NCI-H1417 (cell line): ENCODE measurements around the gene PDE3A.

Experiments used
- DNase-seq, 3 experiments: peaks; one replicate each; lab custom pipeline; 2025; lab: John Stamatoyannopoulos, UW

Gene PDE3A

GRCh38 chr12:20423557-20423956 lies 55.2 kb downstream of the PDE3A start:
- DNase-seq: peak in 2 of 3 experiments; percentile 16 to 64

- DNase-seq: peak in 1 of 3 experiments; percentile 41
Measured at GRCh38 chr12:20424841-20425240, 56.5 kb downstream of the PDE3A start.

DNA sequence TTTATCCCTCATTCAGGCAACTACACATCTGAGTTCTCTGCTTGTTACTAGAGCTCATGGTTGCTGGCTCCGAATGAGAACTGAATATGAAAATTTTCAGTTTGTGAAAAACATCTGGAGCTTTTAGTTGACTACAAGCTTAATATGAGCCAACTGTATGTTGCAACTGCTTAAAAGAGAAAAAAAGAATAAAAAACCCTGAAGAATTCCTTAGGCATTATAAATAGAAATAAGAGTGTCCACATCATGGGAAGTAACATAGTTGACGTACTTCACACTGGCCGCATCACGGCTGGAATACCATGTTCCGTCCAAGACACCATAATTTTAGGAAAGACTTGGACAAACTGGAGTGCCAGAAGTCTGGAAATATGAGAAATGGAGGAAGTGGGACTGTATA lies 57.9 kb downstream of the PDE3A start:
- DNase-seq: no peak

DNA sequence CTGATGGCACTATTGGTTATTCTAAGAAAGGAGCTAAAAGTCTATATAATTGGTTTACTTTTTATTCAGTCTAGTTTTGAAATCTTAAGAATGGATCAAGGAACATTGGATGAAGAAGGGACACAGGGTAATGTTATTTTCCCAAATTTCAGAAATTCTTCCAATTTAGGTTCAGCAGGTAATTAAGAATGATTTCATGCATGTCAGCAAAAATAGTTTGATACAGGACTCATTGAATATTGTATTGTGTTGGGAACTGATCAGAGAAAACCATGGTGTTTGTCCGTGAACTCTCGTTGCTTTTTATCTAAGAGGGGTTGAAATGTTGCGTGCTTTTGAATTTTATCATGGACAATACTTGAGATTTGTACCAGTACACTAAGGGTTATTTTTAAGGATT lies 58.6 kb downstream of the PDE3A start:
- DNase-seq: no peak

DNA sequence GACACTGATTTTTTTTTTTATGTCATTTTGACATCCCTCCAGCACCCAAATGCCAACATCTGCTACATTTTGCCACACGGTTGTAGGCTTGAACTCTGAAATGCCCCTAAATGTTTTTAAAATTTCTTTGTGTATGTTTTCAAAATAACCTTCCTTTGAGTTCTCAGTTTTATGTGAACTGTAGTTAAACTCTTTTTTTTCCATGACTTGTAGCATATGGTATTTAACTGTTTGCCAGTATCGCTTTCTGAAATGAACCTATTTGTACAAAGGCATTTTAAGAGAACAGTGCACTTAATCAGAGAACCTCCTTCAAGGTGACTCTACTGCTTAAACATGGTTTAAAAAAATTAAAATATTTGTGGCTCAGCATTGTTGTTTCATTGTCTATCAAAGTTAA lies 61.5 kb downstream of the PDE3A start:
- DNase-seq: no peak

DNA sequence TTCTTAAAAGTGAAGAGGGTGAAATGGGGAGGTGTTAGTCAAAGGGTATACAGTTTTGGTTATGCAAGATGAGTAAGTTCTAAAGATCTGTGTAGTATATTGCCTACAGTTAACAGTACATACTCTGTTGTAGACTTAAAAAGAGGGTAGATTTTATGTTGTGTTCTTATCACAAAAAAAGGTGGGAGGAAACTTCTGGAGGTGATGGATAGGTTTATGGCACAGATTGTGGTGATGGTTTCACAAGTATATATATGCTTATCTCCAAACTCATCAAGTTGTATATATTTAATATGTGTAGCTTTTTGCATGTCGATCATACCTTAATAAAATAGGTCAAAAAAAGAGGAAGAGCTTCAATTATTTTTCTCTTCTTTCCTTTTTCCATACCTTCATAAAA lies 64.0 kb downstream of the PDE3A start:
- DNase-seq: no peak

- no peak for DNase-seq
Measured at GRCh38 chr12:20434996-20435395, 66.7 kb downstream of the PDE3A start.

DNA sequence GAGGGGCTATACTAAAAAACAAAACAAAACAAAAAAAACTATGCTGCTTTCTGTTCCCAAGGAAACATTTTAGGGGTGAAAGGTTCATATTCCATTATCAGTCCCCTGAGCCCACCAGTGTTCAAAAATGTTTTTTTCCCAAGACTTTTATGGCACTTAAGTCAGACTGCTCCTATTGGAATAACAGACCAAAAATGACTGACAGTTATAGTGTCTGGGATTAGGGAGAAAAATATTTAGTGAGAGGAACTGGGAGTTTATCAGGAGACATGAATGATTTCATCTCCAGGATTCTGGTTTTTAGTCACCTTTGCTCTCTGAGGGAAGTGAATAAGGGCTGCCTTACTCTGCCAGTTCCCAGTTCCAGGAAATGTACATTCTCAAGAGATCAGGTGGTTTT lies 68.0 kb downstream of the PDE3A start:
- no peak for DNase-seq

DNA sequence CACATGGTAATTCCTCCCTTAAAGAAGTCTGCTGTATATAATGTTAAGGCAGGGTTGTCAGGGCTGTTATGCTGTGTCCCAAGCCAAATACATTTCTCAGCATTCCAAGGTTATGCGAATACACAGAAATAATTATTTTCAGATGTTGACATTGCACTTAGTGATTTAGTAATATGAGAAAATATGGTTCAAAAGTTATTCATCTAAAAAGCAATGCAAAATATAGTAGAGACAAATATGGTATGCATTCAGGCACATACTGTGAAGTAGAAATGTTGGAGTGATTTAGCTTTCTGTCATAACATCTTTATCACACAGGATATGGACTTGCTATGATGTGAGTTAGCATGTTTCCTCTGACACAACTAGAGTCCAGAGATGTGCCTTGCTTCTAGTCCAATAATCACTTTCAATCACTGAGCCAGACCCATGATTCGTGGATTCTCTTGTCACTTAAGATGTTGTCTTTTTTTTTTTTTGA lies 70.0 kb downstream of the PDE3A start:
- DNase-seq: no peak

- DNase-seq: no peak
Measured at GRCh38 chr12:20439626-20440025, 71.3 kb downstream of the PDE3A start.

- DNase-seq: no peak
Measured at GRCh38 chr12:20440408-20440807, 72.1 kb downstream of the PDE3A start.

- DNase-seq: no peak
Measured at GRCh38 chr12:20442322-20442721, 74.0 kb downstream of the PDE3A start.

GRCh38 chr12:20443255-20443654 lies 74.9 kb downstream of the PDE3A start:
- DNase-seq: no peak

DNA sequence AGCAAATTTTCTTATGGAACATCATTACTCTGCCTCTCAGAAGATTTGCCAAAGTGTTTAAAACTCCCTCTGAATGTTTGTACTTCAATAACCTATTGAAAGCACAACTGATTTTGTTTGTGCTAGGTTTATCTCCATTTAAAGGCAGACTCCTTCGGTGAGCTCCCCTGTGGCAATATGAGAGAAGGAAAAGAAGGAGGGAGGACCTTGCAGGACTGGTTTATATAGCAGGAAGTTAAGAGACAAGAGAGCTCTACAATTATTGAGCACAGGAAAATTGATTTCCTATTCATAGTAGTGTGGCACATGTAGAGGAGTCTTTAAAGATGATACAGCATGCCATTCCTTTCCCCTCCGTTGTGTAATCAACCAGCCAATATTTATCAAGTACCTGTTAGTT lies 75.5 kb downstream of the PDE3A start:
- peak in 1 of 3 experiments; percentile 29 for DNase-seq

DNA sequence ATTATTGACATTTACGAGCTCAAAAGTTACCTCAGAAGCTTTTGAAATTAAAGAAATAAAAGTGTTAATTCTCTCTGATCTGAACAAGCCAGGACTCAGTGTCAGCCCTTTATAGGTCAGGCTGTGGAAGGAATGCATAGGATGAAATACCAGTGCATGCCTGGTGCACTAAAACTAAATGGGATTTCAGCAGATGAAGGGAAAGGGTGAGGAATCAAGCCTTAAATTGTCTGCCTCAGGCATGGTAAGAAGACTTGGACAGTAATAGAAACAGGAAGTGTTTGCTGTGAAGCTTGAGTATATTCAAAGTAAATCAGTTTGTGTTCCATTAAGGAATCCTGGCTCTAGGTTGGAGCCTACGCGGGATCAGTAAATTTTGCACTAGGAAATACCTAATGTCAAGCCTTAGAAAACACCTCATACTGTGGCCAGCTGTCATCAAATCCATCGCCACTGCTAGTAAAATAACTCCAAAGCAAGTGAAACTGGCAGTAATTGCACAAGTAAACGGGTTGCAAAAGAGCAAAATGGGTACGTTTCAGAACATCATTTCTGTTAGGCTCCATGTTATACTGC lies 76.3 kb downstream of the PDE3A start:
- no peak for DNase-seq

DNA sequence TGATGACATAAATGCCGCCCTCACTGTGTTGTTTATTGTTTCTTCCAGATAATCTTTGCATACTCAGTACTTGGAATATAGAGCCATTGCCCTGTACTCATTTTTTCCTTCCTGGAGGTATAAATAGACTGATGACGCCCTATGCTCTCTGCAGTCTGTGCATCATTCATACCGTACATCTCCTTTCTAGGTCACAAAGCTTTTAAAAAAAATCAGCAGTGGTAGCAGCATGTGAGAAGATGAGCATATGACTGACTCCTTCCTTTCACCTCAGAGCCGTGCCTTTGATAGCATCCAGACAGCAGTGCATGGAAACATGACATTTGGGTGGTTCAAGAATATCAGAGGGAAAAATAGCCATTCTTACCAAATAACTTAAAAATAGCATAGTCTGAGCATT lies 77.3 kb downstream of the PDE3A start:
- DNase-seq: no peak

DNA sequence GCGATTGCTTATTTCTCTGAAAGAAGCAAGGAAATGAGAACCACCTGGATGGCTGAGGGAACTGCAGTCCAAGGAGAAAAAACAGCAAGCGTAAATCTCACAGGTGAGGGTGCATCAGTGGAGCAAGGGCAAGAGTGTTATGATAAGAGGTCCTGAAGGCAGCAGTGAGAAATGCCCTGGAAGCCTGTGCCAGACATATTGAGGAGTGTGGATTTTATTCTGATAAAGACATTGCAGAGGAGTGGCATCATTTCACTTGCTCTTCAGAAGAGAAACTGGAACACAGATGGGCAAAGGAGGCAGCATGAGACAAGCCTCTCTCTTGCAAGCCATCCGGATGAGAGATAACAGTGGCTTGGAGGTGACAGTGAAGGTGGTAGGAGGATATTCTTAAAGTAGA lies 78.5 kb downstream of the PDE3A start:
- no peak for DNase-seq

- DNase-seq: no peak
Measured at GRCh38 chr12:20448781-20449180, 80.4 kb downstream of the PDE3A start.

- no peak for DNase-seq
Measured at GRCh38 chr12:20450591-20451180, 82.3 kb downstream of the PDE3A start.

GRCh38 chr12:20451761-20452160 lies 83.4 kb downstream of the PDE3A start:
- no peak for DNase-seq

GRCh38 chr12:20452496-20453010 lies 84.2 kb downstream of the PDE3A start:
- DNase-seq: no peak

DNA sequence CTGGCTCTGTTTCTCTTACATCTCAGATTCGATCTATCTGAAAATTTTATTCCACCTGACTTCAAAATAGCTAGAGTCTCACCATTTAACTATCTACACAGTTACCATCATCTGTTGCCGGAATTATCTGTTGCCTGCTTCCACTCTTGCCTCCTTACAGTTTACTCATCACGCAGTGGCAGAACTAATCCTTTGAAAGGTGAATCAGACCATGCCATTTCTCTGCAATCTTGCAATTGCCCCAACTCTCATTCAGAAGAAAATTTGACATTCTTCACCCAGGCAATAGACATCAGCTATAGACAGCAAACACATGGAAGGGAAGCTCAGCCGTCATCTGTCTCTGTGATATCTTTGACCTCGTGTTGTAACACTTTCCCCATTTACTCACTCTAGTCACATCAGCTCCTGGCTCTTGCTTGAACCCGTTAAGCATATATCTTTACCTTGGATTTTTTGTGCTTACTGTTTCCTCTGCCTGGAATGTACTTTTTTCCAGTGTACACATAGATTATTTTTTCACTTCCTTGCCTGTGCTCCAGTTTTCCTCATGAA lies 85.5 kb downstream of the PDE3A start:
- no peak for DNase-seq

DNA sequence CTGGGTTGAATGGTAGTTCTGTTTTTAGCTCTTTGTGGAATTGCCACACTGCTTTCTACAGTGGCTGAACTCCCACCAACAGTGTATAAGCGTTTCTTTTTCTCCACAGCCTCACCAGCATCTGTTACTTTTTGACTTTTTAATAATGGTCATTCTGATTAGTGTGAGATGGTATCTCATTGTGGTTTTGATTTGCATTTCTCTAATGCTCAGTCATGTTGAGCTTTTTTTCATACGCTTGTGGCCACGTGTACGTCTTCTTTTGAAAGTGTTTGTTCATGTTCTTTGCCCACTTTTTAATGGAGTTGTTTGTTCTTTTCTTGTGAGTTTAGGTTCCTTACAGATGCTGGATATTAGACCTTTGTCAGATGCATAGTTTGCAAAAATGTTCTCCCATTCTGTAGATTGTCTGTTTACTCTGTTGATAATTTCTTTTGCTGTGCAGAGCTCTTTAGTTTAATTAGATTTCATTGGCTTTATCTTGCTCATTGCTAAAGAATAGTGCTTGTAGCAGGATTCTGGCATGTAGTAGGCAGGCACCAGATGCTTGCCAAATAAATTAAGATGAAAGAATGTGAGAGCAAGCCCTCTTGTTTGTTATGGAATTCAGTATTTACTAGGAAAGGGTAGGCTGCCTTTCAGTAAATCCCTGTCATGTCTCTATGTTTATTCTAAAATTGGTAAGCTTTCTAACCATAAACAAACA lies 86.8 kb downstream of the PDE3A start:
- DNase-seq: no peak
